Activated naive CD4-positive, alpha-beta T cell treated with anti-CD3 and anti-CD28 coated beads for 36 hours (primary cell): ENCODE results near the gene PCBP3. TPM values are rescaled to one million over a fixed set of nuclear protein-coding genes. Genes with fewer than 3 reads are reported as not detected.

ENCODE experiments used
- CTCF ChIA-PET: fragments of 350-600 bp; sonication (Branson Sonifier 250); formaldehyde crosslinking; loops from one replicate; lab custom pipeline; 2021; ENCODE audit warnings: antibody characterized with exemption; lab: Charles Lee
- DNase-seq: peaks from one replicate; pipeline ENCODE4 v3.0.0-alpha.2; 2020
- H3K27ac Mint-ChIP-seq: one replicate; pipeline ENCODE4 v1.8.0; 2021; ENCODE audit warnings: mild to moderate bottlenecking, mixed read lengths
- H3K27me3 Mint-ChIP-seq: one replicate; pipeline ENCODE4 v1.8.0; 2021; ENCODE audit warnings: low read depth, mixed read lengths
- H3K36me3 Mint-ChIP-seq: one replicate; pipeline ENCODE4 v1.8.0; 2021; ENCODE audit warnings: low read depth, mixed read lengths
- H3K4me1 Mint-ChIP-seq: one replicate; pipeline ENCODE4 v1.8.0; 2021; ENCODE audit warnings: low read depth, mixed read lengths
- H3K4me3 Mint-ChIP-seq: one replicate; pipeline ENCODE4 v1.8.0; 2021; ENCODE audit warnings: mild to moderate bottlenecking, moderate library complexity, mixed read lengths
- H3K9me3 Mint-ChIP-seq: one replicate; pipeline ENCODE4 v1.8.0; 2021; ENCODE audit warnings: mixed read lengths
- intact Hi-C: fragments of 100-400 bp; cut with micrococcal nuclease; formaldehyde crosslinking; loops from one replicate; pipeline ENCODE4 v1.15.1; 2023
- total RNA-seq, 2 experiments: library from RNA; stranded (reverse); gene quantifications; one replicate each; pipeline ENCODE4 v1.2.3, GENCODE V29; 2021

The PCBP3 gene
- total RNA-seq, 2 experiments from 2014 or later, result 10.0 to 10.2 TPM

GRCh38 chr21:45725844-45726200, 82.3 kb downstream of the PCBP3 start:
- Mint-ChIP-seq H3K27ac (no peak overlapping the region), H3K9me3 (no peaks in the 10 kb centered on the region), H3K36me3 (no peaks in the 10 kb centered on the region), H3K4me1 (peaks cover 9% of the 10 kb centered on the region), H3K4me3 (no peak overlapping the region), H3K27me3 (no peaks in the 10 kb centered on the region)
- no peak for DNase-seq
- CTCF ChIA-PET, result no interaction called here
- intact Hi-C loops, result no loop called here

GRCh38 chr21:45726438-45726837, 82.9 kb downstream of the PCBP3 start:
- peaks cover 9% of the 10 kb centered on the region for H3K4me1 Mint-ChIP-seq
- no peaks in the 10 kb centered on the region for H3K9me3 Mint-ChIP-seq
- no peaks in the 10 kb centered on the region for H3K27me3 Mint-ChIP-seq
- H3K36me3 Mint-ChIP-seq, result no peaks in the 10 kb centered on the region
- DNase-seq, result no peak
- intact Hi-C loops, result no loop called here
- CTCF ChIA-PET, result no interaction called here
- H3K27ac Mint-ChIP-seq, result no peak overlapping the region
- no peak overlapping the region for H3K4me3 Mint-ChIP-seq

GRCh38 chr21:45727390-45727789, 83.9 kb downstream of the PCBP3 start:
- intact Hi-C loops, result no loop called here
- Mint-ChIP-seq H3K4me3 (no peak overlapping the region), H3K9me3 (no peaks in the 10 kb centered on the region), H3K36me3 (peaks cover 1% of the 10 kb centered on the region), H3K27me3 (no peaks in the 10 kb centered on the region), H3K27ac (no peak overlapping the region), H3K4me1 (peaks cover 9% of the 10 kb centered on the region)
- DNase-seq, result no peak
- CTCF ChIA-PET, result no interaction called here

GRCh38 chr21:45735259-45736000, 91.9 kb downstream of the PCBP3 start:
- no peaks in the 10 kb centered on the region for H3K27me3 Mint-ChIP-seq
- peaks cover 1% of the 10 kb centered on the region for H3K36me3 Mint-ChIP-seq
- intact Hi-C loops, result no loop called here
- no peaks in the 10 kb centered on the region for H3K4me1 Mint-ChIP-seq
- H3K9me3 Mint-ChIP-seq, result no peaks in the 10 kb centered on the region
- DNase-seq, result no peak
- no peak overlapping the region for H3K27ac Mint-ChIP-seq
- H3K4me3 Mint-ChIP-seq, result no peak overlapping the region
- CTCF ChIA-PET, result interaction anchor here (0.5 kb wide), 1 partner anchor 119 kb away, joined by 3 read pairs; no protein-coding TSS in a partner anchor

GRCh38 chr21:45736042-45736689, 92.6 kb downstream of the PCBP3 start:
- intact Hi-C loops, result no loop called here
- Mint-ChIP-seq H3K36me3 (peaks cover 1% of the 10 kb centered on the region), H3K27ac (no peak overlapping the region), H3K4me1 (no peaks in the 10 kb centered on the region), H3K27me3 (no peaks in the 10 kb centered on the region), H3K4me3 (no peak overlapping the region), H3K9me3 (no peaks in the 10 kb centered on the region)
- CTCF ChIA-PET, result interaction anchor here (0.5 kb wide), 1 partner anchor 119 kb away, joined by 3 read pairs; no protein-coding TSS in a partner anchor
- DNase-seq, result no peak

- no peak overlapping the region for H3K27ac Mint-ChIP-seq
- no peaks in the 10 kb centered on the region for H3K27me3 Mint-ChIP-seq
- intact Hi-C loops, result no loop called here
- CTCF ChIA-PET, result no interaction called here
- no peak for DNase-seq
- H3K4me1 Mint-ChIP-seq, result peaks cover 3% of the 10 kb centered on the region
- H3K4me3 Mint-ChIP-seq, result no peak overlapping the region
- no peaks in the 10 kb centered on the region for H3K36me3 Mint-ChIP-seq
- H3K9me3 Mint-ChIP-seq, result no peaks in the 10 kb centered on the region
These were observed 93.4 kb downstream of the PCBP3 start for GRCh38 chr21:45736690-45737484.

- Mint-ChIP-seq H3K4me1 (peaks cover 9% of the 10 kb centered on the region), H3K9me3 (no peaks in the 10 kb centered on the region), H3K27ac (no peak overlapping the region), H3K4me3 (no peak overlapping the region), H3K27me3 (no peaks in the 10 kb centered on the region), H3K36me3 (no peaks in the 10 kb centered on the region)
- no peak for DNase-seq
- CTCF ChIA-PET, result interaction anchor here (0.6 kb wide), 1 partner anchor 180 kb away, joined by 3 read pairs; no protein-coding TSS in a partner anchor
- intact Hi-C loops, result no loop called here
These were observed 94.1 kb downstream of the PCBP3 start for GRCh38 chr21:45737485-45738166.

- Mint-ChIP-seq H3K4me3 (no peak overlapping the region), H3K4me1 (peaks cover 10% of the 10 kb centered on the region), H3K9me3 (no peaks in the 10 kb centered on the region), H3K36me3 (no peaks in the 10 kb centered on the region), H3K27ac (no peak overlapping the region), H3K27me3 (no peaks in the 10 kb centered on the region)
- DNase-seq, result no peak
- CTCF ChIA-PET, result no interaction called here
- intact Hi-C loops, result no loop called here
These were observed 95.9 kb downstream of the PCBP3 start for GRCh38 chr21:45739218-45740087.

GRCh38 chr21:45740088-45740440, 96.5 kb downstream of the PCBP3 start:
- Mint-ChIP-seq H3K4me3 (no peak overlapping the region), H3K36me3 (peaks cover 3% of the 10 kb centered on the region), H3K27me3 (no peaks in the 10 kb centered on the region), H3K27ac (no peak overlapping the region), H3K9me3 (no peaks in the 10 kb centered on the region), H3K4me1 (peaks cover 10% of the 10 kb centered on the region)
- CTCF ChIA-PET, result no interaction called here
- no peak for DNase-seq
- intact Hi-C loops, result no loop called here

GRCh38 chr21:45740491-45741357, 97.2 kb downstream of the PCBP3 start:
- Mint-ChIP-seq H3K27ac (no peak overlapping the region), H3K4me1 (peaks cover 10% of the 10 kb centered on the region), H3K36me3 (peaks cover 7% of the 10 kb centered on the region), H3K9me3 (peaks cover 4% of the 10 kb centered on the region), H3K27me3 (no peaks in the 10 kb centered on the region), H3K4me3 (no peak overlapping the region)
- CTCF ChIA-PET, result no interaction called here
- DNase-seq, result no peak
- intact Hi-C loops, result no loop called here

GRCh38 chr21:45741691-45742090, 98.2 kb downstream of the PCBP3 start:
- CTCF ChIA-PET, result no interaction called here
- no peak for DNase-seq
- Mint-ChIP-seq H3K4me3 (no peak overlapping the region), H3K4me1 (peaks cover 10% of the 10 kb centered on the region), H3K27ac (no peak overlapping the region), H3K27me3 (no peaks in the 10 kb centered on the region), H3K9me3 (peaks cover 4% of the 10 kb centered on the region), H3K36me3 (peaks cover 7% of the 10 kb centered on the region)
- intact Hi-C loops, result no loop called here
